ENCODE measurements around the gene ABCC8.

ABCC8 gene

DNA sequence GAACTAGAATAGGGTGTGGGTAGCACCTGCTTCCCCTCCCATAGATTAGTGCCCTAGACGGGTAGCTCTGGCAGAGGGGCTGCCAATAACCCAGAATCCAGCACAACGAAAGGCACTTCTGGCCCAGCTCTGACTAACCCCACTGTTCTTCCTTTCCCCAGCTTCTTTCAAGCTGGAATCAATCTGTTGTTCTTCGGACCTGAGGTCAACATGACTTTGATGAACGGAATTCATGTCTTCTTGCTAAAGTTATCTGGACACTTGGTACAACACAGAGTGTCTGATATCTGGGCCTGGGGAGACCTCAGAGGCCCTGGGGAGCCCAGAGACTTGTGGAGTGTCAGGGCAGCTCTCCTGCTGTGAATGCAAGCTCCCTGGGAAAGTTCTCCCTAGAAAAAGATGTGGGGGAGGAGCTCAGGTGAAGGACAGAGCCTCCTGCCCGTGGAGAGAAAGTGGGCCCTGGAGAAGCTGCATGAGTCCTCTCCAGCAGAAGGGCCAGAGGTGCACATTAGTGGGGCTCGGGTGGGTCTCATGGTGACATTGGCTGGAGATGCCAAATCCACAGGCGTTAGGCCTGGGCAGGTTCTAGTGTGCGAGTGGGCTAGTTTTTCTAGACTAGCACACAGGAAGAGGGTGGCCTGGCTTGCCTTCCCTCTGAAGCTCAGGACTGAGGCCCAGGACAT, 94.5 kb downstream of the ABCC8 start:
- no peaks in the 10 kb centered on the region for H3K36me3 ChIP-seq (ENCODE audit: insufficient read depth, low read depth, low read length)
- no peaks in the 10 kb centered on the region for H3K27me3 ChIP-seq (ENCODE audit: insufficient read depth, low read length)
- H3K9ac ChIP-seq (ENCODE audit: low read depth, low read length): no peak overlapping the region
- H3K4me3 ChIP-seq (ENCODE audit: low read length): no peak overlapping the region
- H3K27ac ChIP-seq (ENCODE audit: low read length): no peak overlapping the region
- H3K4me1 ChIP-seq (ENCODE audit: insufficient read depth, low read length): no peaks in the 10 kb centered on the region
- H3K9me3 ChIP-seq (ENCODE audit: insufficient read depth, low read depth, low read length): peaks cover 12% of the 10 kb centered on the region; the same call in 1 of the 2 replicates

DNA sequence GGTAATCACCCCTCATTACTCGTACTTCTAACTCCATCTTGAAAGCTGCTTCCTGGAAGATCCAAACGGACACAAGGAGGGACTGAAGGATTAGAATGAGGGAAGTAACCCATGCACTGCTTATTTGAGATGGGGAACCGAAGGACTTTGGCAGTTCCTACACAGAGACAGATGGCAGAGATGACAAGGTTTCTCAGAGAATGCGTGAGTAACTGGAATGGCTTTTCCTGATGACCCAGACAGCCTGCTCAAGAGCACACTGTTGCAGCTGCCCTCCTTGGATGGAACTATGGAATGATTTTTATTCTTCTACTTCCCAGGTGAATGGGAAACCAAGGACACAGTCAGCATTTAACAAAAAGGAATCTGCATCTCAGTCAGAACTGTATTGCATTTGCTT, 95.5 kb downstream of the ABCC8 start:
- Histone ChIP-seq H3K9ac (ENCODE audit: low read depth, low read length) (no peak overlapping the region), H3K27me3 (ENCODE audit: insufficient read depth, low read length) (no peaks in the 10 kb centered on the region), H3K4me1 (ENCODE audit: insufficient read depth, low read length) (no peaks in the 10 kb centered on the region), H3K4me3 (ENCODE audit: low read length) (no peak overlapping the region), H3K9me3 (ENCODE audit: insufficient read depth, low read depth, low read length) (peaks cover 12% of the 10 kb centered on the region; the same call in 1 of the 2 replicates), H3K36me3 (ENCODE audit: insufficient read depth, low read depth, low read length) (no peaks in the 10 kb centered on the region), H3K27ac (ENCODE audit: low read length) (no peak overlapping the region)

DNA sequence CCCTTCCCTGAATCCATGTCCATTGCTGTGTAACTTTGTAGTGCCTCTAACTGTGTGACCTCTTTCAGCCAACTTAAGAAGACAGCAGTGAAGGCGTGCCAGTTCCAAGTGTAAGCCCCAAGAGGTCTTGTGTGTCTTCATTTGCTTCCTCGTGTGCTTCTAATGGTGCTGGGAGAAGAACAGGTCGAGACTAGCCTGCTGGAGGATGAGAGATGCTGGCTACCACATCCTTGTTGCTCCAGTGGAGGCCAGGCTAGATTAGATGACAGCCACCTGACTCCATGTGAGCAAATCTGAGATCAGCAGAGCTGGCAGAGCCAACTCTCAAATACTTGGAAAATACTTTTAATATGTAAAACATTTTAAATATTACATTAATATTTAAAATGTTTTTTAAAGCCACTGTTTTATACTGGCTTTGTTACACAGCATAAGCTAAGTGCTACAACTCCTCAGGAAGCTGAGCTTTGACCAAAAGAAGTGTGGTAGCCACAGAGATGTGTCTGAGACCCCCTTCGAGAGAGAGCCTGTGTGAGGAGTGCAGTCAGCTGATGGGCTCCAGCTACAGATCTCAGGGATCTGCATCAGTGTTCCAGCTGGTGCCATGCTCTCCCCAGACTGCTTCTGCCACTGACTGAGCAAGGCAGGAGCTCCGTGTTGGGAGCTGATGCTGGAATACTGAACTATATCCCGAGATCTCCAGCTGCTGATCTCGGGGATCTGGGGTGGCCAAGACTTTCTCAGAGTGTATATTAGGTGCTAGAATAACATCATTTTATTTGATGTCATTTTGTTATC, 97.1 kb downstream of the ABCC8 start:
- Histone ChIP-seq H3K9me3 (ENCODE audit: insufficient read depth, low read depth, low read length) (peaks cover 12% of the 10 kb centered on the region; the same call in 1 of the 2 replicates), H3K4me3 (ENCODE audit: low read length) (no peak overlapping the region), H3K27ac (ENCODE audit: low read length) (no peak overlapping the region), H3K36me3 (ENCODE audit: insufficient read depth, low read depth, low read length) (no peaks in the 10 kb centered on the region), H3K9ac (ENCODE audit: low read depth, low read length) (no peak overlapping the region), H3K4me1 (ENCODE audit: insufficient read depth, low read length) (no peaks in the 10 kb centered on the region), H3K27me3 (ENCODE audit: insufficient read depth, low read length) (no peaks in the 10 kb centered on the region)

DNA sequence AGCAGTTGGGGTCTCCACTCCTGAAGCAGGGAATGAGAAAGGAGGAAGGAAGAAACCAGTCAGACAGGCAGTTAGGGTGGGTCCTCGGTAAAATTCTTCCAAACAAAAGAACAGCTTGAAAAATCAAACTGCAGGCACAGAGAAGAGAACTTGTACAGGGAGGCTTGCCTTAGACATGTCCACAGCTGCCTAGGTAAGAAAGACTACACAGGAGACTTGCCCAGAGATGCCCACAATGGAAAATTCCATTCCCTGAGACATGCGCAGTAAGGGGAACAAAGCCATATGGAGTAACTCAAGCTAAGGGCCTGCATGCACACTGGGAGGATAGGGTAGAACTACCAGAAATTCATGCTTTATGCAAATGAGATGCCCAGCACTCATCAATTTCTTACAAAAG, 98.0 kb downstream of the ABCC8 start:
- H3K36me3 ChIP-seq (ENCODE audit: insufficient read depth, low read depth, low read length): no peaks in the 10 kb centered on the region
- peaks cover 20% of the 10 kb centered on the region; the same call in 1 of the 2 replicates for H3K9me3 ChIP-seq (ENCODE audit: insufficient read depth, low read depth, low read length)
- H3K27ac ChIP-seq (ENCODE audit: low read length): no peak overlapping the region
- H3K9ac ChIP-seq (ENCODE audit: low read depth, low read length): no peak overlapping the region
- H3K27me3 ChIP-seq (ENCODE audit: insufficient read depth, low read length): no peaks in the 10 kb centered on the region
- H3K4me1 ChIP-seq (ENCODE audit: insufficient read depth, low read length): no peaks in the 10 kb centered on the region
- H3K4me3 ChIP-seq (ENCODE audit: low read length): no peak overlapping the region

DNA sequence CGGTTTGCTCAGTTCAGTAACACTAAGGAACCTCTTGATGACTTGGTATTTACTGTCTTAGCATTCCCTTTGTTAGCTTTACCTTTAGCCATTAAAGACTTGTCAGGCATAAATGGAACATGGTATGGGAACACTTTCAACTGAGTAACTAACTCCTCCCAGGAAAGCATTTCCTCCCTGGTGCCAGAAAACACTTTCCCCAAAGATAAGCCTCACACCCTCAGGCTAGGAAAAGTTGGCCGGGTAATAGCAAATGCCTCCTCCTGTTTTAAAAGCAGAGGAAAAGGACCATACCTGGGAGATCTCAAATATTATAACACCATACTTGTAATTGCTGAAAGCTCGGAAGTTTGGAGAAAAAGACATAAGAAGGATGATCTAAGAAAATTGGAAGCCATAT, 100.2 kb downstream of the ABCC8 start:
- no peaks in the 10 kb centered on the region for H3K36me3 ChIP-seq (ENCODE audit: insufficient read depth, low read depth, low read length)
- no peaks in the 10 kb centered on the region for H3K27me3 ChIP-seq (ENCODE audit: insufficient read depth, low read length)
- H3K9me3 ChIP-seq (ENCODE audit: insufficient read depth, low read depth, low read length): peaks cover 41% of the 10 kb centered on the region

DNA sequence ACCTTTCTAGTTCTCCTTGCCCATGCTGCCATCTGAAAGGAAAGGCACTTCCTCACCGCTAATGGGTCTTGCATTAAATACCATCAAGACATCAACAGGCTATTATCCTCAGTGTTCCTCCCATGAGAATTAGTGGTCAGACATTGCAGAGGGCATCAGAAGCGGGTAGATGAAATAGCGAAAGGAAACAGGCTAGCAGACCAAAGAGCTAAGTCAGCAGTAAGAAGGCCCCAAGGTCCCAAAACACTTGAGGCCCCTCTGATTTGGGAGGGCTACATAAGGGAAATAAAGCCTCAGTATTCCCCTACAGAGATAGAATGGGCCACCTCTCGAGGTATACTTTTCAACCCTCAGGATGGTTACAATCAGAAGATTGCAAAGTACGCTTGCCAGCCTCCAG, 101.1 kb downstream of the ABCC8 start:
- Histone ChIP-seq H3K27ac (ENCODE audit: low read length) (no peak overlapping the region), H3K9ac (ENCODE audit: low read depth, low read length) (no peak overlapping the region), H3K4me3 (ENCODE audit: low read length) (no peak overlapping the region), H3K4me1 (ENCODE audit: insufficient read depth, low read length) (no peaks in the 10 kb centered on the region), H3K9me3 (ENCODE audit: insufficient read depth, low read depth, low read length) (peaks cover 51% of the 10 kb centered on the region), H3K27me3 (ENCODE audit: insufficient read depth, low read length) (no peaks in the 10 kb centered on the region), H3K36me3 (ENCODE audit: insufficient read depth, low read depth, low read length) (no peaks in the 10 kb centered on the region)

More for the DNA sequence above, 100.2 kb downstream of the ABCC8 start:
- no peak overlapping the region for H3K4me3 ChIP-seq (ENCODE audit: low read length)
- no peaks in the 10 kb centered on the region for H3K4me1 ChIP-seq (ENCODE audit: insufficient read depth, low read length)
- H3K27ac ChIP-seq (ENCODE audit: low read length): no peak overlapping the region
- H3K9ac ChIP-seq (ENCODE audit: low read depth, low read length): no peak overlapping the region

DNA sequence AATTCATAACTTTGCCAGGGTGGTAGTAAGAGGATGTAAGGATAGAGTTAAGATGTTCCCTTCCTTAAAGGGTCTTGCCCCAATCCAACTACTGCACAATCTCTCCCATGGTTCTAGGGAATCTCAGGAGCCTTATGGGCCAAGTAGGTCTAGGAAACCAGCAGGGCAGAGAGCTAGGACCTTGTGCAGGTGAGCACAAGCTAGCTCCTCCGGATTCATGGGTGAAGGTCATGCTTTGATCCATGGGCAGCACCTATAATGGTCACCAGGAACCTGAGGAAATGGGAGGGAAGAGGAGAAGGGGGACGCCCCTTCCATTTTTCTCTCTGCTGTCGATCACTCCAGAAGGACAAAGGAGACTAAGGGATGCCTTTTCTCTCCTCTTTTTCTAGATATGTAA, 105.0 kb downstream of the ABCC8 start:
- H3K36me3 ChIP-seq (ENCODE audit: insufficient read depth, low read depth, low read length): no peaks in the 10 kb centered on the region; the same call in 1 of the 2 replicates
- H3K9ac ChIP-seq (ENCODE audit: low read depth, low read length): no peak overlapping the region
- H3K27ac ChIP-seq (ENCODE audit: low read length): no peak overlapping the region
- no peaks in the 10 kb centered on the region for H3K4me1 ChIP-seq (ENCODE audit: insufficient read depth, low read length)
- H3K27me3 ChIP-seq (ENCODE audit: insufficient read depth, low read length): no peaks in the 10 kb centered on the region
- peaks cover 64% of the 10 kb centered on the region for H3K9me3 ChIP-seq (ENCODE audit: insufficient read depth, low read depth, low read length)
- no peak overlapping the region for H3K4me3 ChIP-seq (ENCODE audit: low read length)

DNA sequence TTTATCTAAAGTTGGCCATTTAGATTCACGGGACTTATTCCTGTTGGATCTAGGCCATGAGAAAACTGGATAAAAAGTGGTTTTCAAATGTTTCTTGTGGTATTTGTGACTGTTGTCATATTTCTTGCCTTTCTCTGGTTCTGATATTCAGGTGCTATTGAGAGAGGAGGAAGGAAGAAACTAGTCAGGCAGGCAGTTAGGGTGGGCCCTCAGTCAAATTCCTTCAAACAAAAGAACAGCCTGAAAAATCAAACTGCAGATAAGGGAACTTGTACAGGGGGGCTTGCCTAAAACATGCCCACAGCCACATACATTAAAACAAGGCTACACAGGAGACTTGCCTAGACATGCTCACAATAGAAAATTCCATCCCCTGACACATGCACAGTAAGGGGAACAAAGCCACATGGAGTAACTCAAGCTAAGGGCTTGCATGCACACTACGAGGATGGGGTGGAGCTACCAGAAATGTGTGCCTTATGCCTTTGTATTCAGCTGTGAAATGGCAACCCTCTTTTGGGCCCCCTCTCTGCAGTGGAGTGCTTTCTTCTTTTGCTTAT, 106.9 kb downstream of the ABCC8 start:
- Histone ChIP-seq H3K27me3 (ENCODE audit: insufficient read depth, low read length) (no peaks in the 10 kb centered on the region), H3K4me3 (ENCODE audit: low read length) (no peak overlapping the region), H3K27ac (ENCODE audit: low read length) (no peak overlapping the region), H3K4me1 (ENCODE audit: insufficient read depth, low read length) (no peaks in the 10 kb centered on the region), H3K36me3 (ENCODE audit: insufficient read depth, low read depth, low read length) (no peaks in the 10 kb centered on the region; the same call in 1 of the 2 replicates), H3K9me3 (ENCODE audit: insufficient read depth, low read depth, low read length) (peaks cover 64% of the 10 kb centered on the region), H3K9ac (ENCODE audit: low read depth, low read length) (no peak overlapping the region)

DNA sequence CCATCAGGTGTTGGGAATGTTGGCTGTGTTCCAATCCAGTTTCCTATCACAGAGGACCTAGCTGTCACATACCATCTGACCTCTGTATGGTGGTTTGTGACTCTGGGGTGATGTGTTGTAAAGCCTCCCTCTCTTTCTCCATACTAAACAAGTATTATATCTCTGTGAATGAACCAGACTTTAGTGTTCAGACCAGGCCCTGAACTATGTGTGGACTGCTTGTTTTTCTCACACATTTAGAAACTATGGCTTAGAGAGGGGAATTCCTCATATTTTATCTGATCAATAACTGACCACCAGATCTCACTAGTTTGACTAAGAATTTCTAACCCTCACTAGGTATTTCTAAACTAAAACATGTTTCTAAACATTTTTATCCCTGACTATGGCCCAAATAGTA, 107.6 kb downstream of the ABCC8 start:
- H3K4me1 ChIP-seq (ENCODE audit: insufficient read depth, low read length): no peaks in the 10 kb centered on the region
- H3K36me3 ChIP-seq (ENCODE audit: insufficient read depth, low read depth, low read length): no peaks in the 10 kb centered on the region; the same call in 1 of the 2 replicates
- H3K9me3 ChIP-seq (ENCODE audit: insufficient read depth, low read depth, low read length): peaks cover 59% of the 10 kb centered on the region
- H3K9ac ChIP-seq (ENCODE audit: low read depth, low read length): no peak overlapping the region
- H3K4me3 ChIP-seq (ENCODE audit: low read length): no peak overlapping the region
- no peak overlapping the region for H3K27ac ChIP-seq (ENCODE audit: low read length)
- no peaks in the 10 kb centered on the region for H3K27me3 ChIP-seq (ENCODE audit: insufficient read depth, low read length)

DNA sequence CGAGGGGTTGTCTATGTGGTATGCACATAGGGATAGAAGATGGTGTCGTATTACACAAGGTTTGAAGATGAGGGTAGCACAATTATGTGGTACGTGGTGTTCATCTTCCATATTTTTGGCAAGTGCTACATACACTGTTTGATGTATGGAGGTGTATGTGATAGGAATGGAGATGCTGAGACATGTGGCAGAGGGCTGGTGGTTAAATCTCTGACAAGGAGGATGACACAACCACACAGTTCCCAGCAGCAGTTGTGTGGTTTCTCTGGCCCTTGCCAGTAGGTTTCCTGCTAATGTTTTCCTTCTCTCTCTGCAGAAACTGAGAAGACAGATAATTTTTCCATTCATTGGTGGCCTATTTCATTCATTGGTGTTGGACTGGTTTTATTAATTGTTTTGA, 108.1 kb downstream of the ABCC8 start:
- Histone ChIP-seq H3K4me1 (ENCODE audit: insufficient read depth, low read length) (no peaks in the 10 kb centered on the region), H3K27me3 (ENCODE audit: insufficient read depth, low read length) (no peaks in the 10 kb centered on the region), H3K36me3 (ENCODE audit: insufficient read depth, low read depth, low read length) (no peaks in the 10 kb centered on the region; the same call in 1 of the 2 replicates), H3K9ac (ENCODE audit: low read depth, low read length) (no peak overlapping the region), H3K27ac (ENCODE audit: low read length) (no peak overlapping the region), H3K9me3 (ENCODE audit: insufficient read depth, low read depth, low read length) (peaks cover 55% of the 10 kb centered on the region), H3K4me3 (ENCODE audit: low read length) (no peak overlapping the region)

DNA sequence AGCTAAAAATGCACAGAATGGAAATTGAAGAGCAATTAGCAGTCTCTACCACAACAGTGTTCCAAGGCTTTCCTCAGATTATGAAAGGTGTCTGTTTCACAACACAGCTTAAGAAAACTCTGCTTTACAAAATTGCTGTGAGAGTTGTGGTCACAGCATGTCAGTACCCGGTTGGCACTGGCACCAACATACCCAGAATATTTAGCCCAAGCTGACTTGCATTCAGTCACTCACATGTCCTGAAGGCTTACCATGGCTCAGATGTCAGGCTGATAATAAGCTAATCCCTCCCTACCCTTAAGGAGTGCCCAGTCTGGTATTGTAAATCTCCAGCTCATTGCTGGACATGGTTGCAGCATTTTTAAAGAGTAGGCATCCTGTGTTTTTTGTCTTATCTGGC, 110.2 kb downstream of the ABCC8 start:
- Histone ChIP-seq H3K27me3 (ENCODE audit: insufficient read depth, low read length) (no peaks in the 10 kb centered on the region), H3K27ac (ENCODE audit: low read length) (no peak overlapping the region), H3K4me3 (ENCODE audit: low read length) (no peak overlapping the region), H3K9ac (ENCODE audit: low read depth, low read length) (no peak overlapping the region), H3K4me1 (ENCODE audit: insufficient read depth, low read length) (no peaks in the 10 kb centered on the region), H3K36me3 (ENCODE audit: insufficient read depth, low read depth, low read length) (no peaks in the 10 kb centered on the region; the same call in 1 of the 2 replicates), H3K9me3 (ENCODE audit: insufficient read depth, low read depth, low read length) (peaks cover 34% of the 10 kb centered on the region)

DNA sequence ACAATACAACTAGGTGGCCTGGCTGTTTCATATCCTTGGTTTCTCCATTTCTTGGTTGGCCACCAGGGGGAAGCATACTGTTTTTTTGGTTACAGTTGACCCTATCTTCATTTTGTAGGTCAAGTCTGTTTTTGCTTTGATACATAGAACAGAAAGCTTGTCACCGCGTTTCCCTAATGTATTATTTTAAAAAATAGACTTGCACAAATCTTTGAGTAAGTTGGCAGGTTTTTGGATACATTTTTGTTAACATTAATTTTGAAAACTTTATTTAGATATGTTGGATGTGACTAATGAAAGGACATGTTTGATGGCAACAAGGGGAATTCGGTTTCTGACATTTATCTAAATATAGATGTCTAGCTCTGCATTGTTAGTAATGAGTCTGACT, 122.0 kb downstream of the ABCC8 start:
- peaks cover 53% of the 10 kb centered on the region for H3K27me3 ChIP-seq (ENCODE audit: insufficient read depth, low read length)
- no peaks in the 10 kb centered on the region for H3K9me3 ChIP-seq (ENCODE audit: insufficient read depth, low read depth, low read length)
- no peak overlapping the region for H3K4me3 ChIP-seq (ENCODE audit: low read length)
- H3K4me1 ChIP-seq (ENCODE audit: insufficient read depth, low read length): peaks cover 11% of the 10 kb centered on the region; the same call in 1 of the 2 replicates
- H3K9ac ChIP-seq (ENCODE audit: low read depth, low read length): no peak overlapping the region
- H3K36me3 ChIP-seq (ENCODE audit: insufficient read depth, low read depth, low read length): no peaks in the 10 kb centered on the region
- H3K27ac ChIP-seq (ENCODE audit: low read length): no peak overlapping the region

Measured in iPS-20b (cell line).